ENCODE measurements around the gene CLPX.
"Not testable (repeated sequence)": the region's sequence is repeated elsewhere in the genome, so short reads cannot be mapped to it uniquely, and the experiment has no call there.

CLPX gene

DNA sequence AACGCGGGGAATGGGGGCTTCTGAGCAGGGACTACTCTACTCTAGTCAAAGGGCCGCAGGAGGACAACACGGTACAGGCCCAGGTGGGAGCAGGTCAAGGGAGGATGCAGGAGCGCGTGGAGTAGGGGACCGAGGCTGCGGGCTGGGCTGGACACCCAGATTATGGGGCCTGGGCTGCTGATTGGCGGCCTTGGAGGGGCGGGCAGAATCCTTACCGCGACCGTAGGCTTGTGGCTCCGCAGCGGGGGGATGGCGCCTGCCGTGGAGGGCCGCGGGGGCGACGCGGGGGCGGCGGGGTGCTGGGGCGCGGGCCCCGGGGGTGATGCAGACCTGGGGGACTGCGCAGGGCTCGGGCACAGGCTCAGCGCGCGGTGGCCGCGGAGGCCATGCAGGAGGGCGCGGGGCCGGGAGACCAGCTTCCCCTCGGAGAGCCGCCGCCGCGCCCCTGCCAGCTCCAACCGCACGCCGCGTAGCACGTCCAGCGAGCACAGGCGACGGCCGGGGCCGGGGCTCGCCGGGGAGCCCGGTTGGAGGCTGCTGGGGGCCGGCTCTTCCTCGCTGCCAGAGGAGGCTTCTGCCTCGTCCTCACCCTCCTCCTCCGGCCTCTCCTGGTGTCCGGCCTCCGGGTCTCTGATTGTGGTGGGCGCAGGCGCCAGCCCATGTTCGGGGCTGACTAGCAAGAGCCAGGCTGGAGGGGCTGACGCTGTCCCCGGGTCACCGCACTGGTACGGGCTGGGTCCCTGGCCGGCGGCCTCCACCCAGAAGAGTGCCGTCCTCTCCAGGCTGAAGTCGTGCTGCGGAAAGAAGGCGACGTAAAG, 83.0 kb downstream of the CLPX start:
- no peak for DNase-seq (ENCODE audit: low read depth in 2 of 2)

DNA sequence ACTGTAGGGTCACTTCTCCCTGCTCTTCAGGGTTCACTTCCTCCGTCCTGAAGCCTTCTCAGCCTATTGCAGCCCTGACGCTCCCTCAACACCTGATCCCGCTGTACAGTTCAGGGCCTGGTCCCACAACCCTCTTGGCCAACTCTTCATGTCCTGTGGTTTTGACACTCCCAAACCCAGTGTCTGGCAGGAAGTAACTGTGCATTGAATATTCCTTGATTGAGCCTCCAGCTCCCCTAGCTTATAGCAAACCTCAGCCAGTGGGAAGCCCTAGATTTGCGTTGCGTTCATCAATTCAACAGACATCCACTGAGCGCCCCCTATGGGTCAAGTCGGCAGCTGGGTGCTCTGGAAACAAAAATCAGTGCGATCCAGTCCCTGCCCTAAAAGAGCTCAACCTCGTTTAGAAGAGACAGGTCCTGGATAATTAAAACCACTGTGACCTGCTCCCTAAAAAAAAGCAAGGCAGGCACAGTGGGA, 83.7 kb downstream of the CLPX start:
- DNase-seq (ENCODE audit: low read depth in 2 of 2), result peak; percentile 15 to 19

DNA sequence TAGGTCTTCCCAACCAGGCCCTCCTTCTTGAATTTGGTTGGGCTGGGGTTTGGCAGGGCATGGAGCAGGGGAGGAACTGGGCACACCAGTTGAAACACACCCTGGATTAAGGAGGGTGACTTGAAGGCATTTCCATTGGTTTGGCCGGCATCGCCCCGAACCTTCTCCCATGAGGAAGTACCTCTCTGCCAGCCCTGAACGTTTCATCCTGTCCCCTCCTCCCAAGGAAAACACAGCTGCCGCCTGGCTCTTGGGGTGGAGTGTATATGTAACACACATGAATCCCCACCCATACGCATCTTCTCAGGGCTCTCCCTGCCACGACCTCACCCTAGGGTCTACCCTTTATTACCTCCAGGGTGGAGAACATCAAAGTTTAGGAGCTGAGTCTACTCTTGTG, 84.7 kb downstream of the CLPX start:
- DNase-seq (ENCODE audit: low read depth in 2 of 2), result no peak

DNA sequence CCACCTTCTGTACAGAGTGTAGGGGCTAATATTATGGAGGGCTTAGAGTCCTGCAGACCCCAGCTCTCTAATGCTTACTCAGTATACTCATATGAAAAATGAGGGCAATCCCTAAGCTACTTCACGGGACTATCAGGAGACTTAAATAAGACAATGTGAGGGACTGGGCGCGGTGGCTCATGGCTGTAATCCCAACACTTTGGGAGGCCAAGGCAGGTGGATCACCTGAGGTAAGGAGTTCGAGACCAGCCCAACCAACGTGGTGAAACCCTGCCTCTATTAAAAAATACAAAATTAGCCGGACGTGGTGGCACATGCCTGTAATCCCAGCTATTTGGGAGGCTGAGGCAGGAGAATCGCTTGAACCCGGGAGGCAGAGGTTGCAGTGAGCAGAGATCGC, 85.3 kb downstream of the CLPX start:
- not testable (repeated sequence) for DNase-seq (ENCODE audit: low read depth in 2 of 2)

DNA sequence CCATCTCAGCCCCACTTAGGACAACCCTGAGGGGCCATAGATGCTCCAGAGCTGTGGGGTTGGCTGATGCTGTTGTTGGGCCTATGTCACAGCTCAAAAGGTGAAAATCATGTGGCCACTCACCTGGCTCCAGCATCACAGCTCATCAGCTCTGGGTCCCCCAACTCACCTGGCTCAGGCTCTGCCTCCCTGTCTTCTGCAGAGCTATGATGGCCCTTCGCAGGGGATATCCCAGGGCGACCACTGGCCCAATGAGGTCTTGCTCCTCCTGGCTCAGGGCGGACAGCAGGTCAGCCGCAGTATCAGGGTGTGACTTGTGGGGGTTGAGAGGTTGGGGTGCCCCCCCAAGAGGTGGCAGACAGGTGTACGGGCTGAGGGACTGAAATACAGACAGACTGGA, 85.8 kb downstream of the CLPX start:
- DNase-seq (ENCODE audit: low read depth in 2 of 2), result no peak
